ENCODE data around the gene CACYBP. TPM values are rescaled to one million over a fixed set of nuclear protein-coding genes. Genes with fewer than 3 reads are reported as not detected.

CACYBP gene
- total RNA-seq, 2 donors from 2014 or later = 45.7 to 47.9 TPM

GRCh38 chr1:174968750-174969244, 30.9 kb upstream of the CACYBP start:
- intact Hi-C loops (cut with DNase I) = no loop called here
- no peak for DNase-seq (ENCODE audit: low spot score)

GRCh38 chr1:174969977-174970376, 29.8 kb upstream of the CACYBP start:
- no peak for DNase-seq (ENCODE audit: low spot score)
- intact Hi-C loops (cut with DNase I) = loop anchor here in 1 of 2 donors (10.0 kb wide), 1 partner anchor 175 kb away; no protein-coding TSS in a partner anchor

- intact Hi-C loops (cut with DNase I) = loop anchor here in 1 of 2 donors (10.0 kb wide), 1 partner anchor 177 kb away; no protein-coding TSS in a partner anchor
- no peak for DNase-seq (ENCODE audit: low spot score)
These were observed 28.3 kb upstream of the CACYBP start for GRCh38 chr1:174971466-174971865.

- intact Hi-C loops (cut with DNase I) = loop anchor here in 1 of 2 donors (10.0 kb wide), 1 partner anchor 177 kb away; no protein-coding TSS in a partner anchor
- DNase-seq (ENCODE audit: low spot score) = no peak
These were observed 27.8 kb upstream of the CACYBP start for GRCh38 chr1:174971902-174972301.

GRCh38 chr1:174974711-174975119, 25.0 kb upstream of the CACYBP start:
- intact Hi-C loops (cut with DNase I) = loop anchor here in 1 of 2 donors (10.0 kb wide), 1 partner anchor 180 kb away; no protein-coding TSS in a partner anchor
- no peak for DNase-seq (ENCODE audit: low spot score)

GRCh38 chr1:174975764-174976163, 24.0 kb upstream of the CACYBP start:
- no peak for DNase-seq (ENCODE audit: low spot score)
- intact Hi-C loops (cut with DNase I) = loop anchor here in 1 of 2 donors (10.0 kb wide), 1 partner anchor 181 kb away; no protein-coding TSS in a partner anchor

GRCh38 chr1:174976436-174977108, 23.2 kb upstream of the CACYBP start:
- intact Hi-C loops (cut with DNase I) = loop anchor here in 1 of 2 donors (10.0 kb wide), 1 partner anchor 182 kb away; no protein-coding TSS in a partner anchor

GRCh38 chr1:174982971-174983689, 16.6 kb upstream of the CACYBP start:
- intact Hi-C loops (cut with DNase I) = loop anchor here (10.0 kb wide), 2 partner anchors 208 to 218 kb away; no protein-coding TSS in a partner anchor
- no peak for DNase-seq (ENCODE audit: low spot score)

More at GRCh38 chr1:174976436-174977108, 23.2 kb upstream of the CACYBP start:
- DNase-seq (ENCODE audit: low spot score) = no peak

- intact Hi-C loops (cut with DNase I) = loop anchor here (10.0 kb wide), 2 partner anchors 210 to 220 kb away; no protein-coding TSS in a partner anchor
- DNase-seq (ENCODE audit: low spot score) = no peak
These were observed 14.8 kb upstream of the CACYBP start for GRCh38 chr1:174984952-174985351.

- intact Hi-C loops (cut with DNase I) = loop anchor here (10.0 kb wide), 2 partner anchors 214 to 224 kb away; no protein-coding TSS in a partner anchor
These were observed 11.2 kb upstream of the CACYBP start for GRCh38 chr1:174988539-174988938.

GRCh38 chr1:174988986-174989385, 10.8 kb upstream of the CACYBP start:
- intact Hi-C loops (cut with DNase I) = loop anchor here (10.0 kb wide), 2 partner anchors 214 to 224 kb away; no protein-coding TSS in a partner anchor
- DNase-seq (ENCODE audit: low spot score) = no peak

More at GRCh38 chr1:174988539-174988938, 11.2 kb upstream of the CACYBP start:
- DNase-seq (ENCODE audit: low spot score) = no peak

GRCh38 chr1:174989536-174990220, 10.1 kb upstream of the CACYBP start:
- DNase-seq (ENCODE audit: low spot score) = peak; percentile 78
- intact Hi-C loops (cut with DNase I) = loop anchor here (10.0 kb wide), 2 partner anchors 215 to 225 kb away; no protein-coding TSS in a partner anchor

- intact Hi-C loops (cut with DNase I) = no loop called here
- no peak for DNase-seq (ENCODE audit: low spot score)
These were observed 9.3 kb upstream of the CACYBP start for GRCh38 chr1:174990382-174990999.

- intact Hi-C loops (cut with DNase I) = no loop called here
- no peak for DNase-seq (ENCODE audit: low spot score)
These were observed 8.3 kb upstream of the CACYBP start for GRCh38 chr1:174991473-174991872.

GRCh38 chr1:174995121-174995520, 4.6 kb upstream of the CACYBP start:
- intact Hi-C loops (cut with DNase I) = no loop called here
- DNase-seq (ENCODE audit: low spot score) = no peak

GRCh38 chr1:174995916-174996315, 3.8 kb upstream of the CACYBP start:
- intact Hi-C loops (cut with DNase I) = no loop called here
- no peak for DNase-seq (ENCODE audit: low spot score)

GRCh38 chr1:174996476-174996875, 3.3 kb upstream of the CACYBP start:
- DNase-seq (ENCODE audit: low spot score) = no peak
- intact Hi-C loops (cut with DNase I) = no loop called here

- intact Hi-C loops (cut with DNase I) = no loop called here
These were observed 2.7 kb upstream of the CACYBP start for GRCh38 chr1:174997041-174997440.

More at GRCh38 chr1:174997041-174997440, 2.7 kb upstream of the CACYBP start:
- no peak for DNase-seq (ENCODE audit: low spot score)

Data from posterior vena cava (tissue), 2 donors.